ENCODE measurements around the gene TTC9C. TPM values are rescaled to one million over a fixed set of nuclear protein-coding genes. Genes with fewer than 3 reads are reported as not detected.

TTC9C gene
- total RNA-seq, 1 experiment from 2014 or later = 37.4 TPM

DNA sequence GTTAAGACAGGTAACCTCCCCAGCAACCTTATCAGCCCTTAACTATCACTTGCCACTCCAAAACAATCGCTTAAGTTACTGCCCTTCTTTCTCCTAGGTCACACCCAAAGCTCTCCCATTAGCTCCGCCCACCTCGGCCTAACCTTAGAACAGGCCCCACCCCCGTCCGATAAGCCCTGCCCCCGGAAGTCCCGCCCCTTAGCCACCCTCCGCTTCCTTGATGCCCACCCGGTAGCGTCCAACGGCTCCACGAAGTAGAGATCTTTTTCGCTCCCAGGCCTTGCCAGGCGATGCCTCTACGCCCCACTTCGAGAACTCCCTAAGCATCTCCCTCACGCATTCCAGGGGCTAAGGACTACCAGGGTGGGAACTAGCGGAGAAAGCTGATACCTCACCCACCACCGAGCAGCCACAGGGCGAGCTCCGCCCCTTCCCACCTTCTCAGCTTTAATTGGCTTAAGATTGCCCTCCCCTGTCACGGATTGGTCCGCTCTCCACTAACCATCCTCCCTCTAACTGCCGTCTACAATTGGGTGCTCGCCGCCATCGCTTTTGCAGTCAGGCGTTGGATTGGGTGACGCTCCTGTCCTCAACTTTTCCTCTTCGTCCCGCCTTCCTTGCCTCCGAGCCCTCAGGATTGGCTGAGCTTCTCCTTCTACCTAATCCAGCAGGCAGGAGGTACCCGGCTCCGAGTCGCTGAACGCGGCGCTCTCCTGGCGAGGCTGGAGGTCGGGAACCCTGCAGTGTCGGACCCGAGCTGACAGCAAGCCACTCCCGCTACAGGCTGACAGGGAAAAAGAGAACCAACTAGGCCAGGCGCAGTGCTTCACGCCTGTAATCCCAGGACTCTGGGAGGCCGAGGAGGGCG is 25.7 kb downstream of the TTC9C start, which contains the start of gene ZBTB3:
Gene ZBTB3 (minus strand): TSS at position 425 of the 868 bp plus-strand sequence. CDS start 496 bp downstream, outside the sequence.
- Histone ChIP-seq H2AFZ (ENCODE audit: low read length) (peak within 1 kb of the TSS; percentile 94), H3K4me2 (ENCODE audit: low read length) (peak within 1 kb of the TSS; percentile 81), H3K27ac (ENCODE audit: low read length) (peak within 1 kb of the TSS; percentile 73), H3K9ac (ENCODE audit: low read length) (peak within 1 kb of the TSS; percentile 87), H3K9me3 (ENCODE audit: low read length) (no peaks in the 10 kb centered on the region), H3F3A (ENCODE audit: low read length, unreplicated experiment) (no peaks in the 10 kb centered on the region), H3K27me3 (ENCODE audit: low read length) (no peaks in the 10 kb centered on the region), H3K4me1 (ENCODE audit: insufficient read depth, low read length) (peaks cover 16% of the 10 kb centered on the region), H3K9me2 (replicated peaks; ENCODE audit: low read length) (no peaks in the 10 kb centered on the region), H3K4me3 (ENCODE audit: low read length) (peak within 1 kb of the TSS; percentile 87), H4K20me1 (ENCODE audit: low read length) (no peaks in the 10 kb centered on the region), H3K79me2 (ENCODE audit: low read length) (peaks cover 10% of the 10 kb centered on the region; the same call in 1 of the 2 replicates), H3K36me3 (ENCODE audit: low read depth, low read length) (peaks cover 4% of the 10 kb centered on the region; the same call in 1 of the 2 replicates)
- DNase-seq (peak; percentile 99), ATAC-seq (peak; percentile 98)
- intact Hi-C loops (cut with micrococcal nuclease) = loop anchor here (1.0 kb wide), 1 partner anchor 26 kb away; the partner anchor contains the start of gene TTC9C
- no TSS peak for BruUV-seq (replicated peaks)
- ChIA-PET CTCF (interaction anchor here (0.5 to 1.3 kb wide), 6 partner anchors 17 to 73 kb away, joined by 3 to 13 read pairs (median 3); partner anchors contain the start of genes TAF6L and TMEM179B), POLR2A (ENCODE audit: unreplicated experiment) (interaction anchor here (0.5 to 1.5 kb wide), 19 partner anchors 8 to 927 kb away, joined by 3 to 21 read pairs (median 4); partner anchors contain the start of genes BSCL2, C11orf98, CSKMT and EEF1G)
- TF ChIP-seq EZH2phosphoT487 (IDR thresholded peaks at IDR 0.05; ENCODE audit: borderline replicate concordance, low read length) = no peak
- no peak for TF ChIP-seq EZH2 (IDR thresholded peaks at IDR 0.05; ENCODE audit: low read length, unreplicated experiment)
- TF ChIP-seq, protein P1, sequence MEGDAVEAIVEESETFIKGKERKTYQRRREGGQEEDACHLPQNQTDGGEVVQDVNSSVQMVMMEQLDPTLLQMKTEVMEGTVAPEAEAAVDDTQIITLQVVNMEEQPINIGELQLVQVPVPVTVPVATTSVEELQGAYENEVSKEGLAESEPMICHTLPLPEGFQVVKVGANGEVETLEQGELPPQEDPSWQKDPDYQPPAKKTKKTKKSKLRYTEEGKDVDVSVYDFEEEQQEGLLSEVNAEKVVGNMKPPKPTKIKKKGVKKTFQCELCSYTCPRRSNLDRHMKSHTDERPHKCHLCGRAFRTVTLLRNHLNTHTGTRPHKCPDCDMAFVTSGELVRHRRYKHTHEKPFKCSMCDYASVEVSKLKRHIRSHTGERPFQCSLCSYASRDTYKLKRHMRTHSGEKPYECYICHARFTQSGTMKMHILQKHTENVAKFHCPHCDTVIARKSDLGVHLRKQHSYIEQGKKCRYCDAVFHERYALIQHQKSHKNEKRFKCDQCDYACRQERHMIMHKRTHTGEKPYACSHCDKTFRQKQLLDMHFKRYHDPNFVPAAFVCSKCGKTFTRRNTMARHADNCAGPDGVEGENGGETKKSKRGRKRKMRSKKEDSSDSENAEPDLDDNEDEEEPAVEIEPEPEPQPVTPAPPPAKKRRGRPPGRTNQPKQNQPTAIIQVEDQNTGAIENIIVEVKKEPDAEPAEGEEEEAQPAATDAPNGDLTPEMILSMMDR (conservative IDR thresholded peaks at IDR 0.05; ENCODE audit: low read depth, low read length) = no peak

DNA sequence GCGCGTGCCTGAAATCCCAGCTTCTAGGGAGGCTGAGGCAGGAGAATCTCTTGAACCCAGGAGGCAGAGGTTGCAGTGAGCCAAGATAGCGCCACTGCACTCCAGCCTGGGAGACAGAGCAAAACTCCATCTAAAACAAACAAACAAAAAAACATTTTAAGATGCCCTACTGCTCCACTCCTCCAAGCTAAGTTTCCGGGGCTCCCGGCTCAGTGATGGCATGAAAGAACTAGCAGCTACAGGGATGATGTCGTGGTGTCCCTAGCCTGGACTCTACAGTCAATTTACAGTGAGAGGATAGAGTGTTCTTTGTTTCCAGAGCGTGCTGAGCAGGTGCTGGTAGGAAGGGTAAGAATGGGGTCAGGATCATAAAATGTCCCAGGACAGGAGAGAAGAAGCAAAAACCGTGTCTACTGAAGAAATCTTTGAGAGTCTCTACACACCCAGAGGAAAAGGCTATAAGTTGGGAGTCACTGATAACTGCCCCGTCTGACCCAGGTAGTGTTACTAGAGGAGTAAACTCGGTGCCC is 26.9 kb downstream of the TTC9C start:
- no peak for TF ChIP-seq EZH2 (IDR thresholded peaks at IDR 0.05; ENCODE audit: low read length, unreplicated experiment)
- TF ChIP-seq, protein P1 (conservative IDR thresholded peaks at IDR 0.05; ENCODE audit: low read depth, low read length) = no peak
- TF ChIP-seq EZH2phosphoT487 (IDR thresholded peaks at IDR 0.05; ENCODE audit: borderline replicate concordance, low read length) = no peak
- Histone ChIP-seq H3K27ac (ENCODE audit: low read length) (no peak overlapping the region), H3K9ac (ENCODE audit: low read length) (no peak overlapping the region), H3K9me3 (ENCODE audit: low read length) (no peaks in the 10 kb centered on the region), H3K4me1 (ENCODE audit: insufficient read depth, low read length) (peaks cover 16% of the 10 kb centered on the region), H4K20me1 (ENCODE audit: low read length) (no peaks in the 10 kb centered on the region), H3K9me2 (replicated peaks; ENCODE audit: low read length) (no peaks in the 10 kb centered on the region), H3K4me3 (ENCODE audit: low read length) (no peak overlapping the region), H3K27me3 (ENCODE audit: low read length) (no peaks in the 10 kb centered on the region), H3K79me2 (ENCODE audit: low read length) (peaks cover 10% of the 10 kb centered on the region; the same call in 1 of the 2 replicates), H2AFZ (ENCODE audit: low read length) (no peak overlapping the region), H3K4me2 (ENCODE audit: low read length) (no peak overlapping the region), H3K36me3 (ENCODE audit: low read depth, low read length) (no peaks in the 10 kb centered on the region), H3F3A (ENCODE audit: low read length, unreplicated experiment) (no peaks in the 10 kb centered on the region)
- no TSS peak for BruUV-seq (replicated peaks)
- intact Hi-C loops (cut with micrococcal nuclease) = no loop called here
- ATAC-seq (no peak), DNase-seq (no peak)
- POLR2A ChIA-PET (ENCODE audit: unreplicated experiment) = no interaction called here
- CTCF ChIA-PET = no interaction called here

Measured in PC-3 (cell line).